ENCODE results near the gene CNIH2.
"Not testable (repeated sequence)": the region's sequence is repeated elsewhere in the genome, so short reads cannot be mapped to it uniquely, and the experiment has no call there.

CNIH2 gene

GRCh38 chr11:66277471-66278362 is at the start of gene CNIH2:
CNIH2 (plus strand) TSS chr11:66278175; CDS start chr11:66278457, 282 bp downstream.
- DNase-seq, result peak; percentile 63

- DNase-seq, result no peak
These were observed 49.5 kb upstream of the CNIH2 start for GRCh38 chr11:66228521-66228920.

GRCh38 chr11:66230156-66230555 is 47.8 kb upstream of the CNIH2 start:
- no peak for DNase-seq

GRCh38 chr11:66230978-66231377 is 47.0 kb upstream of the CNIH2 start:
- no peak for DNase-seq

- no peak for DNase-seq
These were observed 46.4 kb upstream of the CNIH2 start for GRCh38 chr11:66231561-66231960.

- DNase-seq, result no peak
These were observed 45.2 kb upstream of the CNIH2 start for GRCh38 chr11:66232769-66233168.

GRCh38 chr11:66233301-66233700 is 44.7 kb upstream of the CNIH2 start:
- no peak for DNase-seq

GRCh38 chr11:66235141-66235540 is 42.8 kb upstream of the CNIH2 start:
- no peak for DNase-seq

GRCh38 chr11:66237867-66238266 is 40.1 kb upstream of the CNIH2 start:
- DNase-seq, result no peak

- no peak for DNase-seq
These were observed 39.1 kb upstream of the CNIH2 start for GRCh38 chr11:66238786-66239413.

GRCh38 chr11:66239511-66239910 is 38.5 kb upstream of the CNIH2 start:
- DNase-seq, result no peak

GRCh38 chr11:66239998-66240780 is 37.8 kb upstream of the CNIH2 start:
- DNase-seq, result no peak

- DNase-seq, result no peak
These were observed 37.2 kb upstream of the CNIH2 start for GRCh38 chr11:66240781-66241136.

- no peak for DNase-seq
These were observed 35.7 kb upstream of the CNIH2 start for GRCh38 chr11:66242095-66242765.

GRCh38 chr11:66243782-66244535 is 34.0 kb upstream of the CNIH2 start:
- DNase-seq, result no peak

GRCh38 chr11:66247295-66247694 is 30.7 kb upstream of the CNIH2 start:
- no peak for DNase-seq

GRCh38 chr11:66247801-66248200 is 30.2 kb upstream of the CNIH2 start:
- no peak for DNase-seq

GRCh38 chr11:66248903-66249302 is 29.1 kb upstream of the CNIH2 start:
- DNase-seq, result no peak

- DNase-seq, result no peak
These were observed 26.2 kb upstream of the CNIH2 start for GRCh38 chr11:66251809-66252208.

- DNase-seq, result not testable (repeated sequence)
These were observed 24.9 kb upstream of the CNIH2 start for GRCh38 chr11:66253081-66253480.

GRCh38 chr11:66258473-66258893 is 19.5 kb upstream of the CNIH2 start:
- DNase-seq, result no peak

GRCh38 chr11:66259225-66259624 is 18.8 kb upstream of the CNIH2 start:
- DNase-seq, result no peak

Measured in CD4-positive, alpha-beta T cell treated with Interleukin-12 subunit alpha and Interleukin-12 subunit beta, for 1 hour (primary cell).